H1 (cell line): ENCODE results near the gene LGALS4. TPM values are rescaled to one million over a fixed set of nuclear protein-coding genes. Genes with fewer than 3 reads are reported as not detected.

Experiments
- ASH2L ChIP-seq: fragments of 200-600, 300-600 bp; sonication (generic); IDR thresholded peaks from one replicate; pipeline ENCODE4 v1.7.1; 2017; ENCODE audit warnings: low read length
- ATF2 ChIP-seq: IDR thresholded peaks from 2 replicates; pipeline ENCODE4 v1.6.1; 2012; ENCODE audit warnings: low read length, inconsistent platforms
- BCL11A ChIP-seq, 2 experiments: IDR thresholded peaks; one replicate each; pipeline ENCODE4 v1.6.1; 2011; ENCODE audit warnings: low read depth in 2 of 2, low read length in 2 of 2, mild to moderate bottlenecking in 2 of 2
- CBX5 ChIP-seq: fragments of 300-800, 300-1000 bp; sonication (generic); IDR thresholded peaks from 2 replicates; pipeline ENCODE4 v1.7.1; 2016; ENCODE audit warnings: antibody characterized with exemption, low read length, low read depth
- CHD1 ChIP-seq: IDR thresholded peaks from 2 replicates; pipeline ENCODE4 v1.6.1; 2012; ENCODE audit warnings: low read depth, low read length, improper control_type of control experiment
- EGR1 ChIP-seq: IDR thresholded peaks from 2 replicates; pipeline ENCODE4 v1.6.1; 2011; ENCODE audit warnings: low read depth, low read length, borderline replicate concordance
- GTF2F1 ChIP-seq: IDR thresholded peaks from 2 replicates; pipeline ENCODE4 v1.6.1; 2012; ENCODE audit warnings: low read depth, low read length, improper control_type of control experiment, borderline replicate concordance
- KDM1A ChIP-seq: fragments of 200-600, 300-600 bp; sonication (generic); IDR thresholded peaks from 2 replicates; pipeline ENCODE4 v1.7.1; 2016; ENCODE audit warnings: mild to moderate bottlenecking, low read length, borderline replicate concordance
- MAFK ChIP-seq: IDR thresholded peaks from 2 replicates; pipeline ENCODE4 v1.6.1; 2012; ENCODE audit warnings: low read depth, mild to moderate bottlenecking, improper control_type of control experiment, low read length
- NANOG ChIP-seq: IDR thresholded peaks from 2 replicates; pipeline ENCODE4 v1.6.1; 2011; ENCODE audit warnings: low read length, low read depth, mild to moderate bottlenecking, inconsistent platforms; ENCODE audit not compliant: insufficient read depth, poor library complexity, severe bottlenecking
- NRF1 ChIP-seq: IDR thresholded peaks from 2 replicates; pipeline ENCODE4 v1.6.1; 2011; ENCODE audit warnings: mild to moderate bottlenecking, low read depth, low read length, improper control_type of control experiment
- POLR2AphosphoS5 ChIP-seq: IDR thresholded peaks from 2 replicates; pipeline ENCODE4 v1.6.1; 2011; ENCODE audit warnings: low read depth, low read length
- RAD21 ChIP-seq, 2 experiments: IDR thresholded peaks in 1 of 2; conservative IDR thresholded peaks in 1 of 2; 2 replicates each; pipeline ENCODE4 v1.6.1; 2011; ENCODE audit warnings: low read depth in 2 of 2, low read length in 2 of 2, improper control_type of control experiment in 1 of 2, inconsistent platforms in 1 of 2, mild to moderate bottlenecking in 1 of 2, moderate library complexity in 1 of 2
- RBBP5 ChIP-seq: IDR thresholded peaks from 2 replicates; pipeline ENCODE4 v1.7.1; 2012; ENCODE audit warnings: low read depth, mild to moderate bottlenecking, inconsistent platforms, low read length, moderate library complexity, borderline replicate concordance
- SIX5 ChIP-seq: IDR thresholded peaks from 2 replicates; pipeline ENCODE4 v1.6.1; 2011; ENCODE audit warnings: mild to moderate bottlenecking, low read depth, low read length
- SP2 ChIP-seq: IDR thresholded peaks from 2 replicates; pipeline ENCODE4 v1.6.1; 2012; ENCODE audit warnings: mild to moderate bottlenecking, low read length, inconsistent platforms
- SRF ChIP-seq: IDR thresholded peaks from 2 replicates; pipeline ENCODE4 v1.6.1; 2011; ENCODE audit warnings: mild to moderate bottlenecking, low read depth, low read length, moderate library complexity
- TBP ChIP-seq: IDR thresholded peaks from 2 replicates; pipeline ENCODE4 v1.6.1; 2011; ENCODE audit warnings: low read depth, low read length, improper control_type of control experiment
- YY1 ChIP-seq: IDR thresholded peaks from 2 replicates; pipeline ENCODE4 v1.6.1; 2011; ENCODE audit warnings: low read depth, mild to moderate bottlenecking, low read length
- ZNF274 ChIP-seq: IDR thresholded peaks from 2 replicates; pipeline ENCODE4 v1.7.0; 2012; ENCODE audit warnings: low read length, borderline replicate concordance; ENCODE audit errors: extremely low read depth
- polyA plus RNA-seq, 7 experiments: library from polyadenylated mRNA; depleted of rRNA in 3 of 7; stranded (reverse) in 5 of 7; unstranded in 2 of 7; fragments of >200 nt in 5 of 7; fragments of 200-250 nt in 2 of 7; gene quantifications; 1 replicate in 5 of 7; 2 replicates in 1 of 7; 4 replicates in 1 of 7; pipeline versions ENCODE4 v1.2.1 to v1.2.3, GENCODE V29; 2011 to 2013; ENCODE audit warnings: missing spikeins in 2 of 7, mixed read lengths in 2 of 7
- total RNA-seq: library from RNA; stranded (reverse); fragmentation: NEBNext Ultra II Directional; extraction: Animal tissue kit (Norgen Biotek cat#: 25700); gene quantifications from 2 replicates; pipeline ENCODE4 v1.2.1, GENCODE V29; 2021
- TF ChIP-seq, protein P1 (sequence below), 3 experiments: IDR thresholded peaks; 1 replicate in 2 of 3; 2 replicates in 1 of 3; pipeline versions ENCODE4 v1.5.1 to v1.6.1; 2011; ENCODE audit warnings: low read length in 3 of 3, mild to moderate bottlenecking in 3 of 3, inconsistent platforms in 2 of 3, low read depth in 1 of 3, moderate library complexity in 1 of 3; ENCODE audit not compliant: insufficient read depth in 1 of 3; ENCODE audit errors: control extremely low read depth in 1 of 3

The LGALS4 gene
- total and polyA plus RNA-seq, 2 of the 8 experiments (the other 6 are each of a cell fraction or from before 2014, with no cell fraction given) = 0.32 to 0.37 TPM

GRCh38 chr19:38849147-38849859 lies 36.6 kb upstream of the LGALS4 start (continued):
- TF ChIP-seq SIX5 (no peak), CHD1 (no peak), POLR2AphosphoS5 (peak; percentile 84; the same call in 1 of the 2 replicates), NRF1 (peak; percentile 97), TBP (0 out of 2 replicates have a peak, but pooled peaks have one; percentile 15), MAFK (peak; percentile 8; the same call in 1 of the 2 replicates), GTF2F1 (no peak), YY1 (no peak), CBX5 (no peak), ASH2L (no peak), ATF2 (no peak), KDM1A (no peak), BCL11A (IDR thresholded peaks at IDR 0.05; ENCODE audit: low read depth in 2 of 2, low read length in 2 of 2) (no peak), EGR1 (peak; percentile 57; the same call in 1 of the 2 replicates), RBBP5 (no peak), RAD21 (IDR thresholded peaks at IDR 0.05 in 1 of 2, conservative IDR thresholded peaks at IDR 0.05 in 1 of 2; ENCODE audit: low read depth in 2 of 2, low read length in 2 of 2) (no peak), SP2 (no peak), ZNF274 (no peak), NANOG (no peak), SRF (no peak)
- TF ChIP-seq, protein P1, sequence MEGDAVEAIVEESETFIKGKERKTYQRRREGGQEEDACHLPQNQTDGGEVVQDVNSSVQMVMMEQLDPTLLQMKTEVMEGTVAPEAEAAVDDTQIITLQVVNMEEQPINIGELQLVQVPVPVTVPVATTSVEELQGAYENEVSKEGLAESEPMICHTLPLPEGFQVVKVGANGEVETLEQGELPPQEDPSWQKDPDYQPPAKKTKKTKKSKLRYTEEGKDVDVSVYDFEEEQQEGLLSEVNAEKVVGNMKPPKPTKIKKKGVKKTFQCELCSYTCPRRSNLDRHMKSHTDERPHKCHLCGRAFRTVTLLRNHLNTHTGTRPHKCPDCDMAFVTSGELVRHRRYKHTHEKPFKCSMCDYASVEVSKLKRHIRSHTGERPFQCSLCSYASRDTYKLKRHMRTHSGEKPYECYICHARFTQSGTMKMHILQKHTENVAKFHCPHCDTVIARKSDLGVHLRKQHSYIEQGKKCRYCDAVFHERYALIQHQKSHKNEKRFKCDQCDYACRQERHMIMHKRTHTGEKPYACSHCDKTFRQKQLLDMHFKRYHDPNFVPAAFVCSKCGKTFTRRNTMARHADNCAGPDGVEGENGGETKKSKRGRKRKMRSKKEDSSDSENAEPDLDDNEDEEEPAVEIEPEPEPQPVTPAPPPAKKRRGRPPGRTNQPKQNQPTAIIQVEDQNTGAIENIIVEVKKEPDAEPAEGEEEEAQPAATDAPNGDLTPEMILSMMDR (IDR thresholded peaks at IDR 0.05; ENCODE audit: control extremely low read depth in 1 of 3, insufficient read depth in 1 of 3, low read depth in 1 of 3, low read length in 3 of 3) = no peak
